CD4-positive, alpha-beta T cell treated with Interleukin-4 for 1 hour (primary cell): Measurements from ENCODE around the gene SPTB.
"Not testable (repeated sequence)": the region's sequence is repeated elsewhere in the genome, so short reads cannot be mapped to it uniquely, and the experiment has no call there.

Source experiments
- DNase-seq, 2 donors: peaks; one replicate each; pipeline ENCODE4 v3.0.0-alpha.2; 2020 to 2022

Gene SPTB

DNA sequence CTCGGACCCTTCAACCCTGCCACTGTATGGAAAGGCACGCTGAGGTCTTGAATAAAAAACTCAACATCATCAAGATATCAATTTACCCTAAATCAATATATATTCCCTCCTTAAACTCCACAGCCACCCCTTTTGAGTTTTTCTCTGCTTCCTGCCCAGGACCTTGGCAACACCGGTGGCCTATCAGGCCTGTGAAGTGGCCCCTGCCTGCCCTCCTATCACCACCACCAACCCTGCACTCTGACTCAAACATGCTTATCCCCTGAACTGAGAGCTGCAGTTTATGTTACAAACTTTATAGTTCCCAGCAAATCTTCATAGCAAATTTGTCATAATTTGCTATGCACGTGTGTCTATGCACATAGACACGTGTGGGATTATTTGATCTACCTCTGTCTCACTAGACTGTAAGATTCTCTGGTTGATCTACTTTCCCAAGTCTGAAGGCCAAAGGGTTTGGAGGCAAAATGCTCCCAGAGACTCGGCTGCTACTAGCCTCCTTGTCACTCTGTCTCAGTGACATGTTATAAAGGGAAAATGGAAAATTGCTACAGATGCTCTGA lies 63.4 kb downstream of the SPTB start:
- DNase-seq = no peak

- DNase-seq = no peak
Measured at GRCh38 chr14:64815257-64815656, 64.5 kb downstream of the SPTB start.

DNA sequence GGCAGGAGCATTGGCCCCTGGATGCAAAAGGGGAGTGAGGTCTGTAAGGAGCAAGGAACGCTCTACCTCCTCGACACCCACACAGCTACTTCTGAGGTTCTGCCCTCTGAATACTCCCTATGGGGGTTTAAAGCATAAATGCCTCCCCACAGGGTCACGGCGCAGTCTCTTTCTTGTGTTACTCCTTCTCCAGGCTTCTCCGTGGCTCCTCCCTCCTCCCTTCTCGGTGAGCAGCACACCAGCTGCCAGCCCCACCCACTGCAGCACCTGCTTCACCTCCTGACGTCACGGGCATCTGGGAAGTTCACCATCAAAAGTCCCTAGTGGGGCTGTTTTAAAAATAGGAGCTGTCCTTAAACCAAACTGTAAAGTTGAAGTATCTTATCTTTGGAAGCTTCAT lies 67.3 kb downstream of the SPTB start:
- peak; percentile 43 to 44 for DNase-seq

GRCh38 chr14:64811676-64812075 lies 68.0 kb downstream of the SPTB start:
- no peak for DNase-seq

- DNase-seq = no peak
Measured at GRCh38 chr14:64808449-64808848, 71.3 kb downstream of the SPTB start.

DNA sequence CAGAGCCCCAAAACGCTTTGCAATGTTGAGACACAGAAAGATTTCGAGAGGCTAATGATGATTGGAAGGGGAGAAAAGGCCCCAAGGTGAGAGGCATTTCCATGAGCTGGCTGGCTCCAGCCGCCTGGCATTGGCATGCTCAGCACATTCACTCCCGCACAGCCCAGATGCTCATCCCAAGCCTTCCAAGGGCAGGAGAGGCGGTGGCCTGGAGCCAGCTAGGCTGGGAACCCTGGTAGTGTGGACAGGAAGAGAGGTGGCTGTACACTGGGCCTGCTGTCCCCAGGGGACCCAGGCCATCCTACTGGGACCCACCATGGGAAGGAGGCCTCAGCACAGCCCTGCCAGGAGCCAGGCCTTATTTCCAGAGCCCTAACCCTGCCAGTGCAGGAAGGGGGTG lies 72.2 kb downstream of the SPTB start:
- DNase-seq = no peak

DNA sequence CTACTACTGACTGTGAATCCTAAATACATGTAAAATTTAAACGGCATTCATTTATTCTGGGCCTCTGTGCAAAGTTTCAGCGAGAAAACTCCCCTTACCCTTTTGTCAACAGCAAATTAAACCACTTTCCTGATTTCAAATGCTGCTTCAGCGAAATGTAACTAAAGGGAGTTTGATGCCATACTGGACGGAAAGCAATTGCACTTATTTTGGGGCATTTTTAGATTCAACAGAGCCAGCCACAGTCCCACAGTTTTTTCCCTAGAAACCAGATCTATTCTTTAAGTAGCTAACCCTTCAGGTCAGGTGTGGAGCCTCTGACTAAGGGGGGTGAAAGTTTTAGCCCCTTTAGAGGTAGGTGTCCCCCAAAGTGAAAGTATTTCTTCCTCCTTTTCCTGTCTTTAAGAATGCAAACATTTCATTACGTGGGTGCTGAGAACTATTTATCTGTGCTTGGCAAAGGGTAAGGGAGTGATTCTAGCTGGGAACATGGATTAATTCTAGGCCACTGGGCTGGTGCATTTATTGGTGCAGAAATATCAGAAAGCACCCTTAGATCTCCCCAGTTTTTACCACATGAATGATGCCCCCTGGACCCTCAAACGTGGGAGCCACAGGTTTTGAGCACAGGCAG lies 72.7 kb downstream of the SPTB start:
- DNase-seq = no peak

DNA sequence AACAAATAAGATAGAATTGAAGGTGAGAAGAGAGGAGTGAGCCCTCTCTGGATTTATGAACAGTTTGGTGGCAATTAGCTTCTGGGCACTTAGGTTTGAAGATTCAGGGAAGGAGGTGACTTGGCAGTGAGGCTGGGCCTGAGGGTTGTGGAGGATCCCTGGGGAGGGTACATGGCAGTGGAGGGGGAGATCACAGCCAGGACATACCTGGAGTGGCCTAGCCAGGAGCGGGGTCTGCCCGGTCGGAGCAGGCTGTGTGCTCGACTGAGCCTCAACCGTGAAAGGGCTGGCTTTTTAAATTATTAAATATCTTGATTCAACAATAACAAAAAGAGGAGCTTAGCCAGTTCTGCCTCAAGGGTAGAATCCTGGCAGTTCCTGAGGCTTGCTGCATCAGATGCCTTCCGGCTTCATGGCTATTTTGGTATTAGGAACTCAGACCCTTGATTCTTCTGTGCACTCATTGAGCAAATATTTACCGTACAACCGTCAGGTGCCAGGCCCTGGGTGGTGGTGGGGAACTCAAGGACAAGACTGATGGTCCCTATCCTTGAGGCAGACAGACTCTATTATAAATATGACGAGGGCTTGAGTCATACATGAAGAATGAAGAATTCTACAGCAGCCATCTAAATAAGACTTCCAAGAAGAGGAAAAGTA lies 73.4 kb downstream of the SPTB start:
- no peak for DNase-seq

DNA sequence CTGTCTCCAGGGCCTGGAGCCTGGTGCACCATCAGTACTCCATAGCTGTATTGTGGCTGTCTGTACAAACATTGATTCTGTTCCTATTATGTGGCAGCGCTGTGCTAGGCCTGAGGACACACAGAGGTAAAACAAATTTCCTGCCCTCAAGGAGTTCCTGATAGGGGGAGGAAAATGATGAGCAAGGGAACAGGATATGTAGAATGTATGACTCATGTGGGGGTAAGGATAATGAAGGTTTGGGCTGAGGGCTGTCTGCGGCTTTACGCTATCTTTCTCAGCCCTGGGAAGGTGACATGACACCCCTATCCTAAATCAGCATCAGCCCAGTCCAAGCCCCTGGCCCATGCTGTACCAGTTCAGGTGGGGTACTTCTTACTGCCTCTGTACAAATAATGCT lies 74.1 kb downstream of the SPTB start:
- not testable (repeated sequence) for DNase-seq

DNA sequence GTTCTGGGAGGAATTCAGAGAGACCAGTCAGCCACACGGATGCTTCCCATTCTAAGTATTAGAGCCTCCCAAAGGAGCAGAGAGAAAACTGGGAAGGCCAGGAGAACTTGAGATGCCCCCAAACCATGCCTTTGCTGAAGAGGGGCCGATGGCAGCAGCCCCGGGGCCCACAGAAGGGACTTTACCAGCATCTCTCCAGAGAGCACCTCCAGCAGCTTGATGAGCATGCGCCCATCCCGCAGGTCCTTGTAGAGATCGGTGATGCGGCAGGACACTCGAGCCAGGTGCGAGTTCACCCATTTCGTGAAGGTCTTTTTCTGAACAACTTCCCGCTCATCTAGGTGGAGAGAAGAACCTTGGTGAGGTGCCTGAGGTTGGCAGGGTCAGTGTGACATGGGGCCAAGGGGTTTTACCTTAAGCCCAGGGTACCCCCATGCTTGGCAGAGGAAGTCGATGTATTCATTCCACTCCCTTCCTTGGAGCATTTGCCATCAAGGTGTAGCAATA lies 74.9 kb downstream of the SPTB start:
- no peak for DNase-seq

DNA sequence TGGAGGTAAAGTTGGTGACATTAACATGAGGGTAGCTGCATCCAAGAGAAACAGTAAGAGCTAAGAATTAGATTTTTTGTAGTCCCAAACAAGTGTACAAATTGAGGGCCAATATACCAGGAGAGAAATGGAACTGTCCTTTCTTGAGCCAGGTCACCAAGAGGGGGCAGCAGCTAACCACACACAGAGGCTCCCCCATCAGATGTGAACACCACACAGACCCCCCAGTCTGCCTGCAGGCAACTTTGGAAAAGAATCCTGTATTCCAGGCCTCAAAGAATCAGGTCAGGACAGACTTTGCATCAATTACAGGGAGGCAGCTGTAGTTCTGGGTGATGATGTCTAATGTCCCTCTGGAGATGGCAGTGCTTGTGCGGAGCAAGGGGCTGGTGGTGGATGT lies 77.9 kb downstream of the SPTB start:
- DNase-seq = no peak

DNA sequence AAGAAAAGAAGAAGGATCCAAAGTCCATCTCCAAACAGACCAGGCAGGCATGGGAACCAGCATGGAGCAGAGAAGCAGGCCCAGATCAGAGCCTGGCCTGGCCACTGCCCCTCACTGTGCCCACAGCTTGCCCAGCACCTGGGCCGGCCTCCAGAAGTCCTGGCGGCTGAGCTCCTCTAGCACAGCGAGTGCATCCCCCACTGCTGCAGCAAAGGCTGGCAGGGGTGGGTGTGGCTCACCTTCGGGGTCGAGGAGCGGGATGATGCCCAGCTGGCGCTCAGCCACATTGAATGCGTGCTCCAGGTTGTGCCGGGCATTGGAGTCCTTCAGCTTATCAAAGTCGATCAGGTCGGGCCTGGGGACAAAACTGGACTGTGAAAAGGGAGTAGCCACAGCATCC lies 78.7 kb downstream of the SPTB start:
- no peak for DNase-seq

DNA sequence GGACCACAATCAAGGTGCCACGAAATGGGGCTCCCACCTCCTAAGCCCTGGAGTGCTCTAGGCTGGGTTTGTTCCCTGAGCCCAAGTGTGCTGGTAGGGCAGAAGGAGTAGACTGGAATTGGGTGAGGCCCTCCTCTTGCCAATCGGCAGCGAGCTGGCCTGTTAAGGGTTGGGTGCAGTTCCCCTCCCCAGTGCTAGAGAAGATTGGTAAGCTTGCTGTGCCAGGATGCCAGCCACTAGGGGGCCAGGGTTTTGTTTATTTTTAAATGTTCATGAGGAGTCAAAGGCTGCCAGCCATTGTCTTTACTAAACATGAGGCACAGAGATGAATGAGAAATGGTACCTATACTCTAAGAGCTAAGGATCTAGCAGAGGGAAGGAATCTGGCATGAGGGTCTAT lies 79.7 kb downstream of the SPTB start:
- DNase-seq = no peak

DNA sequence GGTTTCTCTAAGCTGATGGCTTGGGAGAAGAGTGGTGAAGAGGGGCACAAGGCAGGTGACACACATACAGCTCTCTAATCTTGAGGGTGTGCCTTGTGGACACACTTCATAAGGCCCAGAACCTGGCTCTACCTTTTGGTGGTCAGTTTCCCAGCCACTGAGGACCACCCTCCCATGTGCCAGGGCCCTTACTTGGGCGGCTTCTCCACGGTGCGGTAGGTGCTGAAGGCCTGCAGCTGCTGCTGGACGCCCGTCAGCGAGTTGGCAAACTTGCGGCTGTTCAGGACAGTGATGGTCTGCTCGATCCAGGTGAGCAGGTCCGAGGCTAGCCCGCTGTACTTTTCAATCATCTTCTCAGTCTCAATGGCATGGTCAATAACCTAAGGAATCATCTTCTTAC lies 80.2 kb downstream of the SPTB start:
- DNase-seq = no peak

DNA sequence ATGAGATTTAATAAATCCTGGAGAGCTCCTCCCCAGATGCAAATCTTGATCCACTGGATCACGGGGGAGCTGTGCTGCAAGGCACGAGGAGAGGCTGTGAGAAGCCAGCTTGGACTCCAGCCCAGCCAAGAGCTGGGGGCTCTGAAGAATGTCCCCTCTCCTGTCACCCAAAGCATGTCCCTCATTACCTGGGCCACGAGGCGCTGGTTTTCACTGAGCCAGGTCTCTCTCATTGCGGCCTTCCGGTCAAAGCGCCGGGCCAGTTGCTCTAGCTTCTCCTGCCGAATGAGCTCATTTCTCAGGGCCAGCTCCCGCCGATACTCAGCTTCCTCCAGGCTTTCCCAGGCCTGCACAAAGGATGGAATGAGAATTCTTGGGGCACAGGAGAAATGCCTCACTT lies 83.3 kb downstream of the SPTB start:
- DNase-seq = no peak

DNA sequence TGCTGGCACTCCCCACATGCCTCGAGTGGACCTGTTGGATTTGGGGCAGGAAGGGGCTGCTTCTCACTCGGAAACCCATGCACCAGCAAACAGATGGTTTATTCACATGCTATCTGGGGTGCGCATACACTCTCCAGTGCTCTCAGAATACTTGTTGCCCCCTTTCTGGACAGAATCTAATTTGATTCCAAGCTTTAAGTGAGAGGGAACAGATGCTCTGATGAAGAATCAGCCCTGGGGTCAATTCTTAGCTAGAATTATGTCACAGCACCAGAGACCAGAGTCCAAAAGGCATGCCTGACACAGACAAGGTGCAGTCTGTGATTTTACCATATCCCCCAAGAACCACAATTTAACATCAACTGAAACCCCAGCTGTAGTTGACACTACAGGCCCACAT lies 83.8 kb downstream of the SPTB start:
- no peak for DNase-seq

- no peak for DNase-seq
Measured at GRCh38 chr14:64795211-64795610, 84.5 kb downstream of the SPTB start.

GRCh38 chr14:64792871-64793560 lies 86.7 kb downstream of the SPTB start:
- DNase-seq = no peak

DNA sequence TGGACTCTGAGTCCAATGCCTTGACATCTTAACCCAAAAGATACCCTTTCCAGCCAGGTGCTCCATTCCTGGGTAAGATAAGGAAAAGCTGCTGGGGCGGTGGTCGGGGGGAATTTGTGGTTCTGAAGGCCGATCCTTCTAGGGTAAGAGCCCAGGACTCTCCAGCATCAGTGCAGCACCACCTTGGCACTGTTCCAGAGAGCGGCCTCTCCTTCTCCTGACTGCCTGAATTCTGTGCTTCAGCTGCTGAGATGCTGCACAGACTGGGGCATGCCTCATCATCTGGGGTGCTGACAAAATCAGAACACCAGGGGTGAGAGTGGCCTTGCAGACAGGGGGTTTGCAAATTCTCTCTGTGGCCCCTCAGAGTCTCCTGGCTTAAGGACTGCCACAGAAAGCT lies 87.5 kb downstream of the SPTB start:
- no peak for DNase-seq

GRCh38 chr14:64790478-64790877 lies 89.2 kb downstream of the SPTB start:
- no peak for DNase-seq

DNA sequence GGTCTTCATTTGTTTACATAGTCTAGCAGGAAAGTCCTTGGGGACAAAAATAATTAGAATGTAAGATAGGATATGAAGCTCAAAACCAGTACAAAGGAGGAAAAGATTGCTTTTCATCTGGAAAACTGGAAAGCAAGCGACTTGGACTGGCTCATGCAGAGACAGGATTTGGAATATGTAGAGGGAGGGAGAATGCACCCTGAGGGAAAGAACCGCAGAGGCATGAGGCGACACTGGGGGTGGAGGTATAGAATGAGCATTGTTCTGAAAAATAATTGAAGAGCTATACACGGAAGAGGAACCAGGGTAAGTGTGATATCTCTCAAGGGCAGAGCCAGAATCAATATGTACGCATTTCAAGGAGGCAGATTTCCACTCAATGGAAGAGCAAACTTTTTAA lies 90.0 kb downstream of the SPTB start:
- DNase-seq = no peak

DNA sequence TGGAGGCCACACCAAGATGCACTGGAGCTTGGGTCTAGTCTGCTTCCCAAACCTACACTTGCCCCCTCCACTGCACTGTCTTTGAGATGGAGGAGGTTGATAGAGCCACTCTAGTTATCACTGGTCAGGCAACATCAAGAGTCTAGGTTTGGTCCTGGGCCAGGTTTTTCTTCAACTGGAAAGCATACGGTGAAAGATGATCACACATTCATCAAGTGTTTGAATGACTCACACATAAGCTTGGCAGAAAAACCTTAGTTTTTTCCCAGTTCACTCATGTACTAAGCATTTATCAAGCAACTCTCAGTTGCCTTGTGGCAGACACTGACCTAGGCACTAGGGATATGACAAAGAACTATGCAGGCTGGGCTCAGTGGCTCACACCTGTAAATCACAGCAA lies 91.0 kb downstream of the SPTB start:
- DNase-seq = no peak

- DNase-seq = no peak
Measured at GRCh38 chr14:64787619-64788018, 92.1 kb downstream of the SPTB start.
